Brain microvascular endothelial cell (primary cell): ENCODE data around the gene MARCHF7.
A peak's percentile ranks its signal among the peaks of the same experiment; 100 is the strongest.

Experiments
- DNase-seq: peaks from one replicate; pipeline ENCODE4 v3.0.0-alpha.2; 2020
- H3K27ac ChIP-seq: fragments of 250-450 bp; sonication (Bioruptor Pico); 2 replicates; pipeline ENCODE4 v1.5.1; 2020; ENCODE audit warnings: mild to moderate bottlenecking, moderate library complexity
- H3K27me3 ChIP-seq: fragments of 250-450 bp; sonication (Bioruptor Pico); replicated peaks from 2 replicates; pipeline ENCODE4 v1.5.1; 2020; ENCODE audit warnings: mild to moderate bottlenecking
- H3K36me3 ChIP-seq: fragments of 250-450 bp; sonication (Bioruptor Pico); replicated peaks from 2 replicates; pipeline ENCODE4 v1.5.1; 2020; ENCODE audit warnings: mild to moderate bottlenecking
- H3K4me3 ChIP-seq: 2 replicates; pipeline ENCODE4 v1.5.1; 2011; ENCODE audit warnings: low read depth, mild to moderate bottlenecking, control low read depth, low read length, moderate library complexity
- CTCF ChIP-seq: IDR thresholded peaks from 2 replicates; pipeline ENCODE4 v1.5.1; 2011; ENCODE audit warnings: low read depth, mild to moderate bottlenecking, moderate library complexity, low read length, control low read depth, inconsistent platforms; ENCODE audit errors: missing control alignments
- in situ Hi-C: cut with HindIII; loops from 2 replicates; pipeline ENCODE4 v1.10.0; 2017; ENCODE audit warnings: low sequenced_read_pairs, low pct_ligation_motif_present

The MARCHF7 gene

GRCh38 chr2:159725713-159726112 lies 13.4 kb downstream of the MARCHF7 start:
- in situ Hi-C loops, result no loop called here
- no peak for TF ChIP-seq CTCF

GRCh38 chr2:159728629-159729028 lies 16.3 kb downstream of the MARCHF7 start:
- TF ChIP-seq CTCF, result no peak
- peaks cover 24% of the 10 kb centered on the region for H3K36me3 ChIP-seq
- in situ Hi-C loops, result no loop called here
- no peak overlapping the region for H3K4me3 ChIP-seq
- no peak for DNase-seq
- no peaks in the 10 kb centered on the region for H3K27me3 ChIP-seq
- no peak overlapping the region for H3K27ac ChIP-seq

More at GRCh38 chr2:159725713-159726112, 13.4 kb downstream of the MARCHF7 start:
- Histone ChIP-seq H3K36me3 (peaks cover 23% of the 10 kb centered on the region), H3K4me3 (no peak overlapping the region), H3K27me3 (no peaks in the 10 kb centered on the region), H3K27ac (no peak overlapping the region)
- DNase-seq, result no peak

- Histone ChIP-seq H3K27me3 (no peaks in the 10 kb centered on the region), H3K27ac (peak overlapping the region; percentile 42), H3K36me3 (peaks cover 36% of the 10 kb centered on the region), H3K4me3 (no peak overlapping the region)
- no peak for TF ChIP-seq CTCF
- in situ Hi-C loops, result no loop called here
- no peak for DNase-seq
Measured at GRCh38 chr2:159735648-159736047, 23.3 kb downstream of the MARCHF7 start.

GRCh38 chr2:159736048-159736447 lies 23.7 kb downstream of the MARCHF7 start:
- Histone ChIP-seq H3K36me3 (peaks cover 32% of the 10 kb centered on the region), H3K27ac (peak overlapping the region; percentile 42), H3K4me3 (no peak overlapping the region), H3K27me3 (no peaks in the 10 kb centered on the region)
- DNase-seq, result no peak
- no peak for TF ChIP-seq CTCF
- in situ Hi-C loops, result no loop called here

- H3K27me3 ChIP-seq, result no peaks in the 10 kb centered on the region
- H3K27ac ChIP-seq, result no peak overlapping the region
- in situ Hi-C loops, result no loop called here
- H3K36me3 ChIP-seq, result peaks cover 29% of the 10 kb centered on the region
- no peak overlapping the region for H3K4me3 ChIP-seq
- TF ChIP-seq CTCF, result no peak
- no peak for DNase-seq
Measured at GRCh38 chr2:159737292-159737916, 25.1 kb downstream of the MARCHF7 start.

- Histone ChIP-seq H3K27ac (no peak overlapping the region), H3K36me3 (peaks cover 26% of the 10 kb centered on the region)
- in situ Hi-C loops, result no loop called here
Measured at GRCh38 chr2:159737917-159738296, 25.6 kb downstream of the MARCHF7 start.

More at GRCh38 chr2:159737917-159738296, 25.6 kb downstream of the MARCHF7 start:
- DNase-seq, result no peak
- Histone ChIP-seq H3K4me3 (no peak overlapping the region), H3K27me3 (no peaks in the 10 kb centered on the region)
- TF ChIP-seq CTCF, result no peak
